Stimulated activated naive CD8-positive, alpha-beta T cell treated with anti-CD3 and anti-CD28 coated beads, Interleukin-15, amount 100 ng/mL, for 72 hours (primary cell): ENCODE results near the gene DNAH6.
A peak's percentile ranks its signal among the peaks of the same experiment; 100 is the strongest.
"Not testable (repeated sequence)": the region's sequence is repeated elsewhere in the genome, so short reads cannot be mapped to it uniquely, and the experiment has no call there.

Experiments used
- ATAC-seq: fragments of 150-1000 bp; cut with Tn5 transposase; 2 replicates; pipeline ENCODE4 v1.10.0; 2021; ENCODE audit warnings: mild to moderate bottlenecking, moderate library complexity
- DNase-seq, 2 donors: peaks; one replicate each; pipeline ENCODE4 v3.0.0; 2021 to 2022
- H3K27ac Mint-ChIP-seq, 2 donors: one replicate each; pipeline ENCODE4 v1.8.0; 2022; ENCODE audit warnings: mild to moderate bottlenecking in 2 of 2, mixed read lengths in 2 of 2, moderate library complexity in 2 of 2
- H3K27me3 Mint-ChIP-seq: one replicate; pipeline ENCODE4 v1.8.0; 2022; ENCODE audit warnings: mixed read lengths
- H3K4me1 Mint-ChIP-seq: one replicate; pipeline ENCODE4 v1.8.0; 2022; ENCODE audit warnings: mild to moderate bottlenecking, mixed read lengths
- H3K4me3 Mint-ChIP-seq, 2 donors: one replicate each; pipeline ENCODE4 v1.8.0; 2022; ENCODE audit warnings: mild to moderate bottlenecking in 2 of 2, mixed read lengths in 2 of 2, moderate library complexity in 1 of 2
- H3K9me3 Mint-ChIP-seq, 2 donors: one replicate each; pipeline ENCODE4 v1.8.0; 2022; ENCODE audit warnings: mixed read lengths in 2 of 2

Gene DNAH6

DNA sequence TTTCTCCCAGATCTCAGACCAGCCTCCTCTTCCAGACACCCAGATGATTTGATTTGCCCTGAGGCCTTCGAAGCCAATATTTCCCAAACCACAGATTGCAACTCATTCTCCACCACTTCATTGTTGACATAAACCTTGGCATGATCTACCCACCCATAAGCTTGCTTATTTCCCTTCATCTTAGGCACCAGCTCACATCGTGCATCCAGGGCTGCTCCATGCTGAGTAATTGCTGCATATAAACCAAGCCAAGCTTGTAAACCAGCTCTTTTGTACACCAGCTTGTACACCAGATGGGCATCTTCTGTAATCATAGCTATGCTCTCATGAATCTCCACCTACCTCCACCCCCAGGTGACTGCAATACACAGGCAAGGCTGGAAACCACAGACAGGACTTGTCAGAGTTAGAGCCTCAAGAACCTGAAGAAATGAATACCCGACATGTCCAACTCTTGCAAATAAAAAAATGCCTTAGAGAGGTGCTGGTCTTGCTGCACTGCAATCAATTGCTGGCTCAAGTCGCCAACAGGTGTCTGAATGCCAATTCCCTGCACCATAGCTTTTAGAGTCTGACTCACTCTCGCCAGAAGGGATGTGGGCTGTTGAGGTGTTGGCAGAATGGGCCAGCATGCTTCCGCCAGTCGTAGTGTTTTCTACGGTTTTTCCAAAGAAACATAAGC is 333.1 kb downstream of the DNAH6 start:
- DNase-seq (peak in 1 of 2 donors; percentile 60), ATAC-seq (peak; percentile 71)
- Mint-ChIP-seq H3K27me3 (no peaks in the 10 kb centered on the region), H3K4me1 (peaks cover 92% of the 10 kb centered on the region), H3K4me3 (peak overlapping the region; percentile 50 to 62), H3K9me3 (peaks cover 14 to 19% of the 10 kb centered on the region in 2 donors), H3K27ac (peak overlapping the region; percentile 70 to 91)

DNA sequence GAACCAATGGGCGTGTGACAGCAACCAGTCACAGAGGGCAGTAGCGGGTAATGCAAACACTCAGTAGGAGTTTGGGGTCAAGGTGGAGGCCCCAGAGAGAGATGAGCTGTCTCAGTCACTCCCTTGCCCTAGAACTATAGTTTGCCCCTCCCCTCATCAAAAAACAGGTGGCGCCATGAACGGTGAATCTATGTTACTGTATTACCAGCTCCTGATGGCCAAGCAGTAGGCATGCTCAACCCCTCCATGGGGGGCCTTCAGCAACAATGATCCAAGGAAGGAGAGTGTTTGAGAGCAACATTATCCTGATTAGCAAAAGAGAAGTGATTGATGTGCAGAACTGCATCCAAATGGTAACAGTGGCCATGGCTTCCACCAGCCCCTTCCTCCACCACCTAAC is 334.2 kb downstream of the DNAH6 start:
- no peak for ATAC-seq
- H3K27ac Mint-ChIP-seq, result no peak overlapping the region
- peaks cover 92% of the 10 kb centered on the region for H3K4me1 Mint-ChIP-seq
- DNase-seq, result no peak
- H3K4me3 Mint-ChIP-seq, result no peak overlapping the region
- peaks cover 19 to 26% of the 10 kb centered on the region in 2 donors for H3K9me3 Mint-ChIP-seq
- H3K27me3 Mint-ChIP-seq, result no peaks in the 10 kb centered on the region

DNA sequence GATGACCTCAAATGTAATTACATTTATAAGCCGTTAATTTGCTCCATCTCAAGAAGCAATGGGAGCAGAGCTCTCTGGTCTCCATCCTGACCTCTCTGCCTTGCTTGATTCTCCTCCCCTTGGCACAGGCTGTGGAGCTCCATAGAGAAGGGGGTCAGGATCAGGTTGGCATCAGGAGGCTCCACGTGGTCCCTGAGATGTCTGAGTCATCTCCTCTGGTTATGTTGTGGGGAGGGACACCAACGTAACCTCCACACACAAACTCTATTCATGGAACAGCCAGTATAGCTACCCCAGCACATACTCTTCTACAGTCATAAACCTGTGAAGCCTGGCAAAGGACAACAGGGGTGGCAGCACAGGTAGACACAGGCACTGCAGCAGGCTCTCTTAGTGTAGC is 335.6 kb downstream of the DNAH6 start:
- peak overlapping the region in 1 of 2 donors; percentile 86 for H3K27ac Mint-ChIP-seq
- ATAC-seq (no peak), DNase-seq (no peak)
- H3K4me3 Mint-ChIP-seq, result peak overlapping the region; percentile 25 to 38
- H3K9me3 Mint-ChIP-seq, result peaks cover 19 to 26% of the 10 kb centered on the region in 2 donors
- no peaks in the 10 kb centered on the region for H3K27me3 Mint-ChIP-seq
- peaks cover 92% of the 10 kb centered on the region for H3K4me1 Mint-ChIP-seq

DNA sequence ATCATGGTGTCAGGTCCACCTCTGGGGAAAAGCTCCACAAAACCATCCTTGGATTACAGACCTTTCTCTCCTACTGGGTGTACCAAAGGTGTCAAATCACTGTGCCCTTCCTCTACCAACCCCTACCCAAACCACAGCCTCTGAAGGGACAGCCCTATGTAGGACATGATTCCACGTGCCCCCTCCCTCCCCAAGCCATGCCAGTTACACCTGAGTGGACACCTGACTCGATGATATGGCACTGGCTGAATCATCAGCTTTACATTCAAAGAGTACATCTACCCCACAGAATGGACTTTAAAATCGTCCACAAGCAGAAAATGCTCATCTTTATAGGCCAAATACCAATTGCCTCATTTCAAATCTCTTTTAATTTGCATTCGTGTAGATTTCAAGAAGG is 338.6 kb downstream of the DNAH6 start:
- DNase-seq (peak in 1 of 2 donors; percentile 12), ATAC-seq (no peak)
- Mint-ChIP-seq H3K4me3 (peak overlapping the region; percentile 75 to 81), H3K9me3 (peaks cover 19 to 26% of the 10 kb centered on the region in 2 donors), H3K27ac (peak overlapping the region; percentile 22 to 74), H3K4me1 (peaks cover 92% of the 10 kb centered on the region), H3K27me3 (no peaks in the 10 kb centered on the region)

DNA sequence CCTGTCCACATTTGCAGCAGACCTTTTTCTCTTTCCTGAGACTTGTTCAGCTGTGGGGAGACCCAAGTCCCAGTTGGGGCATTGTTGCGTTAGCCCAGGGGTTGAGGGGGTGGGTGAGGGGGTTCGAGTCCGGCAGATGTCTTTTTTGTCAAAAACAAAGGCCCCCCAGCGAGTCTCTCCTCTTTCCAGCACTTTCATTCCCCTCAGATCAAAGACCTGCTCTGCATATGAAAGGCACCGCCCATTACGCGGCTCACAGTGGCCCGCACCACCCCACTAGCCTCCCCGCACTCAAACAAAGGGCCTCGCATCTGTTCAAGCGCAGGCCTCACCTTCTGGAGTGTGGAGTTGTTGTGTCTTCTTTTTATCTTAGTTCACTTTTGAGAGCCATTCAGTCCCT is 339.4 kb downstream of the DNAH6 start:
- Mint-ChIP-seq H3K27me3 (no peaks in the 10 kb centered on the region), H3K27ac (peak overlapping the region; percentile 93 to 95), H3K4me3 (peak overlapping the region; percentile 75 to 81), H3K9me3 (peaks cover 19 to 26% of the 10 kb centered on the region in 2 donors), H3K4me1 (peaks cover 92% of the 10 kb centered on the region)
- DNase-seq, result peak in 1 of 2 donors; percentile 23
- ATAC-seq, result peak; percentile 29

DNA sequence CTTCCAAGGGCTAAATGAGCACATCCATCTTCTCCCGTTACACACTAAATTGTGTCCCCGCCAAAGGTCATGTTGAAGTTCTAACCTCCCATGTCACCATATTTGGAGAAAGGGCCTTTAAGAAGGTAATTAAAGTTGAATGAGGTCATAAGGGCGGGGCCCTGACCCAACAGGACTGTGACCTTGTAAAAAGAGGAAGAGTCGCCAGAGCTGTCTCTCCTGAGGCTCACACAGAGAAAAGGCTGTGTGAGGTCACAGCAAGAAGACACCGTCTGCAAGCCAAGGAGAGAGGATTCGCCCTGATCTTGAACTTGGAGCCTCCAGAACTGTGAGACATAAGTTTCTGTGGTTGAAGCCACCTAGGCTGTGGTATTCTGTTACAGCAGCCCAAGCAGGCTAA is 340.5 kb downstream of the DNAH6 start:
- peak overlapping the region; percentile 75 to 81 for H3K4me3 Mint-ChIP-seq
- peak; percentile 89 for ATAC-seq
- H3K4me1 Mint-ChIP-seq, result peaks cover 92% of the 10 kb centered on the region
- DNase-seq, result peak in 1 of 2 donors; percentile 73
- peak overlapping the region; percentile 86 to 97 for H3K27ac Mint-ChIP-seq
- no peaks in the 10 kb centered on the region for H3K27me3 Mint-ChIP-seq
- H3K9me3 Mint-ChIP-seq, result peaks cover 19 to 26% of the 10 kb centered on the region in 2 donors

DNA sequence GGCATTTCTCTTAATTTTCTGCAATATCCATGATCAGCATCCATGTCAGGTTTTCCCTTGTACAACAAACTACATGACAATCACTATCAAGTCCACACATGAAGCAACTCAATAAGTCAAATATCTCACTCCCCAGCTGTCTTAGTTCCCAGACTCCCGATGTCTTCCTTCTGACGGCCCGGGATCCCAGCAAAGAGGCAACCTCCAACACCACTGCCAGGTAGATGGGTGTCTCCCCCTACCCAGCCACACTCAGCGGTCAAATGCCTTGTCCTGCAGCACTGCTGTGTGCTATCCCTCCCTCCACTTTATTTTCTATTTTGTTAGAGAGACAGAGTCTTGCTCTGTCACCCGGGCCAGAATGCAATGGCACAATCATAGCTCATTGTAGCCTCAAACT is 341.3 kb downstream of the DNAH6 start:
- Mint-ChIP-seq H3K4me1 (peaks cover 92% of the 10 kb centered on the region), H3K27me3 (no peaks in the 10 kb centered on the region), H3K4me3 (peak overlapping the region; percentile 56 to 81), H3K9me3 (peaks cover 12 to 18% of the 10 kb centered on the region in 2 donors), H3K27ac (peak overlapping the region in 1 of 2 donors; percentile 49)
- no peak for DNase-seq
- ATAC-seq, result no peak

DNA sequence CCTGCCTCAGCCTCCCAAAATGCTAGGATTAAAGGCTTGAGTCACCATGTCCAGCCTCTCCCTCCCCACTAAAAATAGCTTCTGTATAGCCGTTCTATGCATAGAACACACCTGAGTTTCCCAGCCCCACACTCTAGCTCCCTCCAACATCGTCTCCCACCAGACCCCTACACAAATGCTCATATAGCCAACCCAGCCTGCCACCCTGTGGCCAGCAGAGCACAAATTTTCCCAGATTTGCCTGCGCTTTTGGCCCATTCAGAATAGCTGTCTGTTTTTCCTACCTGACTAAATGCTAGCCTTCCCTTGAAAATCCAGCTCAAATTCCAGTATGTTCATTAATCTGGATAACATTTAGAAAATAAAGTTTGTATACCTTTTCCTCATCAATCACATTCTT is 341.8 kb downstream of the DNAH6 start:
- ATAC-seq, result no peak
- Mint-ChIP-seq H3K4me1 (peaks cover 92% of the 10 kb centered on the region), H3K9me3 (peaks cover 7 to 13% of the 10 kb centered on the region in 2 donors), H3K27me3 (no peaks in the 10 kb centered on the region), H3K4me3 (peak overlapping the region; percentile 8 to 56), H3K27ac (no peak overlapping the region)
- DNase-seq, result no peak

DNA sequence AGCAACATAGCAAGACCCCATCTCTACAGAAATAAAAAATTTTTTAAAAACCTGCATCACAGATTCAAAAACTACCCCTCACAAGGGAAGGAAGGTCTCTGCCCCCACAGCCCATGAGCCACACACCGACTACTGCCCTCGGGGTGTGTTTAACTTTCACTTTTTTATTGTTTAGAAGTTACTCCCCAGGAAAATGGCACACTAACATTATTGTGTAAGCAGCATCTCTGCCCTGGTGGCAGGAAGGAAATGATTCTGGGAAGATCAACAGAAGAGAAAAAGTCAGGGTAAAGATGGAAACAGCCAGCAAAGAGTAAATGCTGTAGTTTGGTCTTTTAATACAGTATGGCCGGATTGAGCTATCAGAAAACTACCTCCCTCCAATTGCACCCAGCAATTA is 342.6 kb downstream of the DNAH6 start:
- ATAC-seq, result no peak
- peak overlapping the region in 1 of 2 donors; percentile 72 for H3K27ac Mint-ChIP-seq
- H3K9me3 Mint-ChIP-seq, result peaks cover 5 to 9% of the 10 kb centered on the region in 2 donors
- H3K4me3 Mint-ChIP-seq, result peak overlapping the region; percentile 36 to 72
- peaks cover 95% of the 10 kb centered on the region for H3K4me1 Mint-ChIP-seq
- no peaks in the 10 kb centered on the region for H3K27me3 Mint-ChIP-seq
- DNase-seq, result peak in 1 of 2 donors; percentile 6

DNA sequence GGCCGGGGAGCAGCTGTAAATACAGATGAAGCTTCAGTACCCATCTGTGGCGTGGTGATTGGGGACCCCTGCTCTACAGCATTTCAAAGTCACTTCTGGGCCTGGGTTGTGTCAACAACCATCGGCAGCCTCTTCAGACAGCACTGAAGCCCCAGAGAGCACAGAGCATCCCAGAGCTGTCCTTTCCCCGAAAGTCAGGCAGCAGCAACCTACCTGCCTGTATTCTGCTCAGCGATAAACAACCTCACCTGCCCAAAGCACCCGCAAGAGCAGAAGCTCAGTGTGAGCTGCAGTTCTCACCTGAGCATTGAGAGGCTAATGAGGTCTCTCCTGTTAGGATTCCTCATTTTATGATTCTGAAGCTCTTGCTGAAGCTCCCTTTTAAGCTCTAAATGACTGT is 345.2 kb downstream of the DNAH6 start:
- Mint-ChIP-seq H3K27me3 (no peaks in the 10 kb centered on the region), H3K27ac (peak overlapping the region; percentile 84 to 90), H3K4me3 (peak overlapping the region; percentile 56 to 68), H3K4me1 (peaks cover 97% of the 10 kb centered on the region), H3K9me3 (no peaks in the 10 kb centered on the region)
- no peak for ATAC-seq
- DNase-seq, result no peak

DNA sequence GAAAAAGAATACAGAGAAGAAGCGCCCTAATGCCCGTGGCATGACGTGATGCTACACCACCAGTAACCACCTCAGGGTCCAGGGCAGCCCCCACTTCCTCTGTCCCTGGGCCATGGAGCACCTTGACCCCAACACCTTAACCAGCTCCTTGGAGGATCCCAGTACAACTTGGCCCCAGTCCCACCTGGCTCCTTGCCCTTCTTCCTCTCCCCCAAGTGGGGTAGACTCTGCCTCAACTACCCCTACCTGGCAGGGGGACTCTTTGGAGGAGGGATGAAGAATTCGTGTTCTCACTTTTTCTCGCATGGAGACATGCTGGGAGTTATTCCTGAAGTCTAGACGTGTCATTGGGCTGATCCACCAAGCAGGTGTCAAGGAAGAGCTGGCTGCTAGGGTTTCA is 345.7 kb downstream of the DNAH6 start:
- Mint-ChIP-seq H3K27ac (peak overlapping the region; percentile 84 to 90), H3K9me3 (no peaks in the 10 kb centered on the region), H3K27me3 (no peaks in the 10 kb centered on the region), H3K4me3 (peak overlapping the region; percentile 56 to 68), H3K4me1 (peaks cover 97% of the 10 kb centered on the region)
- no peak for DNase-seq
- ATAC-seq, result no peak

DNA sequence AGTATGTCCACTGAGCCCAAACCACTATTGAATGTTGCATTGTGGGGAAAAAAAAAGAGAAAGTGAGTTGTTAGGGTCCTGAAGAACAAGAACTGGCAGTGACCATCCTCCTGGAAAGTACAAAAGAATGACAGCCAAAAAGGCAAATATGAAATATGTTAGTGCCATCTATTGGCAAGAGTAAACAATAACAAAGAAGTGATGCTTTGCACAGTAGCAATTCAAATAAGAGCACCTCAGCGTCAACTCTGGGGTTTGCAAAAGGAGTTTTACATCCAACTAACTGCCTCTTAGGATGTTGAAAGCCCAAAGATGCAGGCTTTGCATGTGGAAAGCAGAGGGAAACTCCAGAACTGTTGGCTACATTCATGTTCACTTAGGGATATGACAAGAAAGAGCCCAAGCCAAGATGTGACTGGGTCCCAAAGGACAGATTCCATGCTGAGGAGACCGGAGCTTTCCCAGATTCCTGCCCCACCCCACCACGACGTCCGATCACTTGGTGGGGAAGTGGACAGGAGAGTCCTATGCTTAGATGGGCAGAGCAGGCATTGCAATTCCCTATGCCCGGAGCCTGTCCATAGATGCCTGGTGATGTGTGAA is 349.0 kb downstream of the DNAH6 start:
- H3K27ac Mint-ChIP-seq, result peak overlapping the region; percentile 2 to 77
- DNase-seq (no peak), ATAC-seq (peak; percentile 54)
- H3K4me1 Mint-ChIP-seq, result peaks cover 88% of the 10 kb centered on the region
- H3K4me3 Mint-ChIP-seq, result peak overlapping the region; percentile 21 to 67
- no peaks in the 10 kb centered on the region for H3K27me3 Mint-ChIP-seq
- no peaks in the 10 kb centered on the region for H3K9me3 Mint-ChIP-seq

DNA sequence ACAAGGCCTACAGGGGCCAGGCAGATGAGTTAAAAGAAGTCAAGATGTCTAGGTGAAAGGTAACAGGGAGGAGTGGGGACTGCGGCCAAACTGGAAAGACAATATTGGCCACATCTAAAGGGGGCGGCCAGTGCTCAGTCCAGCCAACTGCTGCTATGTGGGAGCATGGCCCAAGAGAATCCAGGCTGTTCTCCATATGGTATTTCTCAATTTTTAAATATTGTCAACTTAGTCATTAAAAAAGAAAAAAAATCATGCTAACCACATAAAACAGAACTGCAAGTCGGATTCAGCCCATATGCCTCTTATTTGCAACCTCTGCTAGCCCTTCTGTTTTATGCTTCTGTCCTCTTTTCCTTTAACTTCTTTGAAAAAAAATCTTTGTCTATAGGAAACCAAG is 349.8 kb downstream of the DNAH6 start:
- ATAC-seq, result no peak
- Mint-ChIP-seq H3K4me3 (no peak overlapping the region), H3K27me3 (no peaks in the 10 kb centered on the region), H3K27ac (no peak overlapping the region), H3K9me3 (no peaks in the 10 kb centered on the region), H3K4me1 (peaks cover 88% of the 10 kb centered on the region)
- DNase-seq, result no peak

DNA sequence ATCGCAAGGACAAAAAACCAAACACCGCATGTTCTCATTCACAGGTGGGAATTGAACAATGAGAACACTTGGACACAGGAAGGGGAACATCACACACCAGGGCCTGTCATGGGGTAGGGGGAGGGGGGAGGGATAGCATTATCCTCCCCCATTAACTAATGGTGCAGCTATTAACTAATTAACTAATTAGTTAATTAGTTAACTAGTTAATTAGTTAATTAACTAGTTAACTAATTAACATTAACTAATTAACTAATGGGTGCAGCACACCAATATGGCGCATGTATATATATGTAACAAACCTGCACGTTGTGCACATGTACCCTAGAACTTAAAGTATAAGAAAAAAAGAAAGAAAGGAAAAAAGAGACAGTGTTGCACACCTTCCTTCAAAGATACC is 352.0 kb downstream of the DNAH6 start:
- not testable (repeated sequence) for H3K4me3 Mint-ChIP-seq, H3K27me3 Mint-ChIP-seq, H3K9me3 Mint-ChIP-seq, ATAC-seq, DNase-seq, H3K27ac Mint-ChIP-seq
- peaks cover 86% of the 10 kb centered on the region for H3K4me1 Mint-ChIP-seq
